ENCODE results near the gene PHYHIPL. TPM values are rescaled to one million over a fixed set of nuclear protein-coding genes. Genes with fewer than 3 reads are reported as not detected.

The PHYHIPL gene
- total RNA-seq, 4 donors from 2014 or later, result 0.11 to 0.29 (median 0.13) TPM; not detected in 1

DNA sequence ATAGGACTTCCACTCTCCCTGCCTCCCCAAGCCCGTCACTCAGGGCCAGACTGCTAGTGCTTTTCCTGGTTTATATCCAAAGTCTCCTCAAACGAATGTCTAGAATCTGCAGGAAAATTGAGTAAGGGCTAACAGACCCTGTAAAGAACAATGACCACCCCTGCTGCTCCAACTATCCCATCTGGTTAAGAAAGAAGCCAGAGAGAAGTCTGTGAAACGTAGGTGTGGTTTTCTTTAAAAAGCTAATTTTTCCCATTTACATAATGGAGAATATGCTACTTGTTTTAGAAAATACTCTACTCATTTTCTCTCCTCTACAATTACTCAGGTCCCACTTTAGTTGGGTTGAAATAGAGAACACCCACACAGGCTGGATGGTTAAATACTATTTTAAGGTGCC lies 113.4 kb downstream of the PHYHIPL start:
- no peaks in the 10 kb centered on the region for H3K9me3 ChIP-seq
- H3K27me3 ChIP-seq, result no peaks in the 10 kb centered on the region
- 93 to 94% methylated on average over 3 of the region's 3 CpGs for WGBS, 2 donors
- no peak overlapping the region for H3K27ac ChIP-seq
- no peak for TF ChIP-seq POLR2A (IDR thresholded peaks at IDR 0.05)
- TF ChIP-seq, protein P1, sequence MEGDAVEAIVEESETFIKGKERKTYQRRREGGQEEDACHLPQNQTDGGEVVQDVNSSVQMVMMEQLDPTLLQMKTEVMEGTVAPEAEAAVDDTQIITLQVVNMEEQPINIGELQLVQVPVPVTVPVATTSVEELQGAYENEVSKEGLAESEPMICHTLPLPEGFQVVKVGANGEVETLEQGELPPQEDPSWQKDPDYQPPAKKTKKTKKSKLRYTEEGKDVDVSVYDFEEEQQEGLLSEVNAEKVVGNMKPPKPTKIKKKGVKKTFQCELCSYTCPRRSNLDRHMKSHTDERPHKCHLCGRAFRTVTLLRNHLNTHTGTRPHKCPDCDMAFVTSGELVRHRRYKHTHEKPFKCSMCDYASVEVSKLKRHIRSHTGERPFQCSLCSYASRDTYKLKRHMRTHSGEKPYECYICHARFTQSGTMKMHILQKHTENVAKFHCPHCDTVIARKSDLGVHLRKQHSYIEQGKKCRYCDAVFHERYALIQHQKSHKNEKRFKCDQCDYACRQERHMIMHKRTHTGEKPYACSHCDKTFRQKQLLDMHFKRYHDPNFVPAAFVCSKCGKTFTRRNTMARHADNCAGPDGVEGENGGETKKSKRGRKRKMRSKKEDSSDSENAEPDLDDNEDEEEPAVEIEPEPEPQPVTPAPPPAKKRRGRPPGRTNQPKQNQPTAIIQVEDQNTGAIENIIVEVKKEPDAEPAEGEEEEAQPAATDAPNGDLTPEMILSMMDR (IDR thresholded peaks at IDR 0.05), result no peak
- H3K36me3 ChIP-seq, result no peaks in the 10 kb centered on the region
- no peak overlapping the region for H3K4me3 ChIP-seq (replicated peaks in 1 of 3)
- H3K4me1 ChIP-seq, result peaks cover 7 to 10% of the 10 kb centered on the region in 2 donors
- intact Hi-C loops (cut with DNase I), result no loop called here
- DNase-seq, result no peak

DNA sequence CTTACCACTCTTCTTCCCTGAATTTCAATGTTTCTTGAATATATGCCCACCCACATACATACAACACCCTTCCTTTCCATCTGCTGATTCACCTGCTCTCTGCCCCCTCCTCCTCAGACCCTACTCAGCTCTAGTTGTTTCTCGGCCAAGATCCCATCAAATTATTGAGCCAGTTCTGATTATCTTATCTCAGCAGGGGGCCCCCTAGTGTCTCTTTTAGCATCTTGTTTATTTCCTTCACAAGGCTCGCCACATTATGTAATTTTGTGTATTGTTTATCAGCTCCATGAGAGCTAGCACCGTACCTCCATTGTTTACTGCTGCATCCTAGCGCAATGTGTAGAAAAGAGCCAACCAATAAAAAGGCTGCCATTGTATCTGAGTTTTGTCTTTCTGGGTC lies 114.0 kb downstream of the PHYHIPL start:
- 95% methylated on average over 4 of the region's 4 CpGs for WGBS, 2 donors
- Histone ChIP-seq H3K27me3 (no peaks in the 10 kb centered on the region), H3K27ac (no peak overlapping the region), H3K9me3 (no peaks in the 10 kb centered on the region), H3K4me3 (replicated peaks in 1 of 3) (no peak overlapping the region), H3K4me1 (peaks cover 7 to 10% of the 10 kb centered on the region in 2 donors), H3K36me3 (no peaks in the 10 kb centered on the region)
- TF ChIP-seq POLR2A (IDR thresholded peaks at IDR 0.05), result no peak
- TF ChIP-seq, protein P1 (IDR thresholded peaks at IDR 0.05), result peak in 1 of 6 experiments; percentile 6
- DNase-seq, result no peak
- intact Hi-C loops (cut with DNase I), result no loop called here

Other genes with a start within 250 kb of the PHYHIPL start
- gene FAM13C, start 185.9 kb downstream of the PHYHIPL start, total RNA-seq, result 10 to 100 TPM; 11.3 to 16.5 (median 14.3) TPM

Data from thyroid gland (tissue), 4 donors.